T47D (cell line): ENCODE results near the gene CARD11.
"Not testable (repeated sequence)": the region's sequence is repeated elsewhere in the genome, so short reads cannot be mapped to it uniquely, and the experiment has no call there.

ENCODE experiments used
- DNase-seq, 2 experiments: peaks; one replicate each; pipeline versions ENCODE4 v3.0.0 to v3.0.0-alpha.2; 2011 to 2012; ENCODE audit warnings: low read depth in 1 of 2, low spot score in 1 of 2
- JUND ChIP-seq: IDR thresholded peaks from 2 replicates; pipeline ENCODE4 v1.6.1; 2012; ENCODE audit warnings: low read depth
- in situ Hi-C: cut with HindIII; loops from 2 replicates; pipeline ENCODE4 v1.10.0; 2016; ENCODE audit warnings: low sequenced_read_pairs, low pct_unique_long_range_greater_than_20kb

Gene CARD11

GRCh38 chr7:3055626-3056025 is 12.0 kb upstream of the CARD11 start:
- DNase-seq, result no peak
- no peak for TF ChIP-seq JUND
- in situ Hi-C loops, result no loop called here

DNA sequence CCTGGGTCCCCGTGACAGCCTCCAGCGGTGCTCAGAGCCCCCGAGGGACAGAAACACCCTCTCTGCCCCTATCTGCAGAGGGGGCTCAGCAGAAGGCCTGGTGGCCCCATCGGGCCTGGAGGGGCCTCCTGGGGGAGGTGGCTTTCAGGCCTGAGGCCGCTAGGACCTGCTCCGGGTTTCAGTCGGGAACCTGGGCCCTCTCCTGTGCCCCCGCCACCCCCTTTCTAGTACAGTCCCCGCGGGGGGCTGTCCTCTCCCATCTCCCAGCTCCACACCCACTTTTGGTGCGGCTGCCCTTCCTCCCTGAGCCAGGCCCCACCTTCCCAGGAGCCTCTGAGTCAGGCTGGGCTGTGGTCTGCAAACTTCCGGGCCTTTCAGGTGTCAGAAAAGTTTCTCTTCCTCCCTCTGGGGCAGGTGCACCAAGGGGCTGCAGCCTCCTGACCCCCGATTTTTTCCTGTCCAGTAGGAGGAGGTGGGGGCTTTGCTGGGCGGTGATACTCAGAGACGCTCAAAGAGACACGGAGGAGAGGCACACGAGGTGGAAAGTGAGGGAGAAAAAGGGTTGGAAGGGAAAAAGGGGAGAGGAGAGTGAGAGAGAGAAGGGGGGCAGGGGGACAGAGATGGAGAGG is 692 bp downstream of the CARD11 start:
- TF ChIP-seq JUND, result no peak
- in situ Hi-C loops, result no loop called here
- no peak for DNase-seq

DNA sequence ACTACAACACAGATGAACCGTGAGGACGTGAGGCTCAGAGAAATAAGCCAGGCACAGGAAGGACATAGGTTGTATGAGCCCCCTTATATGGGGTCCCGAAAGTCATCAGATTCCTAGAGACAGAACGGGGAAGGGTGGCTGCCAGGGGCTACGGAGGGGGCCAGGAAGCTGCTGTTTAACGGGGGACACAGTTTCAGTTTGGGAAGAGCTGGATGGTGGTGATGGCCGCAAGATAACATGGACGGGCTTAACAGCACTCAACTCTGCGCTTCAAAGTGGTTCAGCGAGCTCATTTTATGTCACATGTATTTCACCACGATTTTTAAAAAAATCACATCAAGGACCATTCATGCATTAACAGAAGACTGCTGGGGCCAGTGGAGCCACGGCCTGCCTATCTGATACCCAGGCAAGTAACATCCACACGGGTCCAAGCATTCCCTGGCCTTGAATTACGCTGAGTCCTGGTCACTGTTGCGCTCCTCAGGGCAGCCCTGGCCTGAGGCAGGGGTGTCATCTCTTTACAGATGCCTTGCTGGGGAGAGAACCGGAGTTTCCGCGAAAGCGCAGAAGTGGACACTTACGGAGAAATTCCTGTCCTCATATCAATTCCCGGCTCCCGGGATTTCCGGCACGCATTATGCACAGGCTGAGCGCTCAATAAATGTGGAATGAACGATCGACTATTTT is 1.5 kb downstream of the CARD11 start:
- TF ChIP-seq JUND, result no peak
- no peak for DNase-seq
- in situ Hi-C loops, result no loop called here

DNA sequence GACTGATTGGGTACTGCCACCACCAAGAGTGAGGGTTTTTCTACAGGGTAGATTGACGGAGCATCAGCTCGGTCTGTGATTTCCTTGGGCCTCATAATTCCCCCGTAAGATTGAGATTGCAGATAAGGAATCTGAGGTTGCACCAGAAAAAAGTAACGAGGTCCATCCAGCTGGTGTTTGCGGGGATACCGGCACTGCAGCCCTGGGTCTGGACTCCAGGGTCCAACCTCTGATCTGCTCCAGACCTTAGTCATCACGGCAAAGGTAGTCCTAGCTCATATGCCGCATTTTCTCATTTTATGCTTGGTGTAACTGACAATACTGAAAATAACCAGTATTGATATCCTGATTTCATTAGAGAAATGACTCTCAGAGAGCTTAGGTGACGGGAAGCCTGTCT is 3.9 kb downstream of the CARD11 start:
- no peak for TF ChIP-seq JUND
- DNase-seq, result no peak
- in situ Hi-C loops, result no loop called here

- DNase-seq, in situ Hi-C loops: not testable (repeated sequence)
Measured at GRCh38 chr7:3038011-3038410, 5.7 kb downstream of the CARD11 start.

GRCh38 chr7:3037259-3037658 is 6.4 kb downstream of the CARD11 start:
- no peak for TF ChIP-seq JUND
- DNase-seq, result no peak
- in situ Hi-C loops, result no loop called here

DNA sequence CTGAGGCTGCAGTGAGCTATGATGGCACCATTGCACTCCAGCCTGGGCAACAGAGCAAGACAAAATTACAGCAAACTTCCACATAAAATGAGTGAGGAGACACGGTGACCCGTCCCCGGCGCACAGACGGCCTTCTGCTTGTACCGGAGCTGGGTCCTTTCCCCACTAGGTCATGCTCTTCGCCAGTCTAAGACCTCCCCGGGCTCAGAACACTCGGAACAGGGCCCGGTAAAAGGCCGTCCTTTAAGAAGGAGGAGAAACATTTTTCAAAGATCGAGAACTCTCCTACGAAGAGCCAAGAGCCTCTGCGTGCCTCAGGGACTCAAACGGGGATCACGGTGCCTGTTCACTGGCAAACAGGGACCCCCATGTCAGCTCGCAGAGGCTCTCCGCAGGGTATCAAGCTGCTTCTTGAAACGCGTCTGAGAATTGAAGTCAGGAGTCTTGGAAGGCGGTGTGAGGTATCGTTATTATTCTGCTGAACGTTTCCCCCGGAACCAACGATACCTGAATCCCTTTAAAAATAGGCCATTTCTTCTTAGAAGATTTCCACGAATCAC is 9.0 kb downstream of the CARD11 start:
- no peak for DNase-seq
- TF ChIP-seq JUND, result no peak
- in situ Hi-C loops, result no loop called here

DNA sequence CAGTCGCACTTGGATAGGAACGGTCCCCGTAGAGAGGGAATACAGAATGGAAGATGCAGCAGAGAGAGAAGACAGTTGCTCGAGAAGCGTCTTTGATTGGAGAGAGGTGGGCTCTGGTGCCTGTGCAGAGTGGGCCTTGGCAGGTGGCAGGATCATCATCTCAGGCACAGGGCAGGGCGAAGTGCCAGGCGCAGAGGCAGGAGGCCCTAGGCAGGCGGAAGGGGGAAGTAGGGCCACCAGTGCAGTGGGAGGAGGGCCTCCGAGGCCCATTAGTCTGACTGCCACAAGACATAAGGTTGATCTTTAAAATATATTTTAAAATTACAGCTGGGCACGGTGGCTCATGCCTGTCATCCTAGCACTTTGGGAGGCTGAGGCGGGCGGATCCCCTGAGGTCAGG is 10.1 kb downstream of the CARD11 start:
- no peak for DNase-seq
- in situ Hi-C loops, result no loop called here
- no peak for TF ChIP-seq JUND

- in situ Hi-C loops, result no loop called here
- TF ChIP-seq JUND, result no peak
- no peak for DNase-seq
Measured at GRCh38 chr7:3033136-3033535, 10.5 kb downstream of the CARD11 start.

- DNase-seq, result no peak
- no peak for TF ChIP-seq JUND
- in situ Hi-C loops, result no loop called here
Measured at GRCh38 chr7:3032256-3032655, 11.4 kb downstream of the CARD11 start.

- in situ Hi-C loops, result no loop called here
- no peak for DNase-seq
- no peak for TF ChIP-seq JUND
Measured at GRCh38 chr7:3029138-3029537, 14.5 kb downstream of the CARD11 start.

GRCh38 chr7:3028758-3029093 is 14.9 kb downstream of the CARD11 start:
- no peak for DNase-seq
- in situ Hi-C loops, result no loop called here
- TF ChIP-seq JUND, result no peak

DNA sequence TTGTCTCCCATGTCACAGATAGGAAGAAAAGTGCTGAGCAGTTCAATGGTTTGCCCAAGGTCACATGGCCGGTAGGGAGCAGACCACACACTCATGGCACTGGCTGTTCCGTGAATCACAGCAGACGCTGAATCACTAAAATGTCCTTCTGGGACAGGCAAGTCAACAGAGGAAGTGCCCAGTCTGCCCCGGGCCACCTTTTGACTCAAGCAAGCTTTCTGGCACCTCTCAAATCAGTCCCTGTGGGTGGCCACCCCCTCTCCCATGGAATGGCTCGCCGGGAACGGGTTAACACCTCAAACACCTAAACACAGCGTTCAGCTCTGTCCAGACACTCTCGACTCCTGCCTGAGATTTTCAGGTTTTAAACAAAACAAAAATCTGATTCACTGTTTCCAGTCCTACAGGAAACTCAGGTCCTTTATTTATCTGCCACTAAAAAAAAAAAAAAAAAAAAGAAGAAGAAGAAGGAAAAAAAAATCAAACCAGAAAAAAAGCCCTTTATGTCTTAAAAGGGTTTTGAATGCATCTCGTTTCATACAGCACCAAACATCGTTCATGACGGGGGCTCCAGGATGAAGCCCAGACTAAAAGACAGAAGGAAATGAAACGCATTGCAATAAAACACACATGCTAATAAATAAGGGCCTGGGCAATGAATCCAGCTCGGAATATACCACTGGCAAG is 15.5 kb downstream of the CARD11 start:
- no peak for TF ChIP-seq JUND
- peak in 1 of 2 experiments; percentile 37 for DNase-seq
- in situ Hi-C loops, result no loop called here
